ENCODE measurements around the gene QSOX1.

DNA sequence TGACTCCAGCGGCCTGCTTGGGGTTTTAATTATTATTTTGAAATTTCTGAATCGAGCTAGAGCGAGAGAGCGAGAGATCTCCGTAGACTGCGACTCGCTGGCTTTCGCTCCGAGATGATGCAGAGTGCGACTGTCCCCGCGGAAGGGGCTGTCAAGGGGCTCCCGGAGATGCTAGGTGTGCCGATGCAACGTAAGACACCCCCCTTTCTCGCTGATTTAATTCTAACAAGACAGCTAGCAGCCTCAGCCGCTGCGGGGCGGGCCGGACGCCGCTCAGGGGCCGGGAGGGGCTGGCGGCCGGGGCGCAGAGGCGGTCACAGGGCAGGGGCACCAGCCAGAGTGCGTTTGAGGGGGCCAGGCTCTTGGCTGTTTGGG lies 75.7 kb downstream of the QSOX1 start:
- TF ChIP-seq, protein P1, sequence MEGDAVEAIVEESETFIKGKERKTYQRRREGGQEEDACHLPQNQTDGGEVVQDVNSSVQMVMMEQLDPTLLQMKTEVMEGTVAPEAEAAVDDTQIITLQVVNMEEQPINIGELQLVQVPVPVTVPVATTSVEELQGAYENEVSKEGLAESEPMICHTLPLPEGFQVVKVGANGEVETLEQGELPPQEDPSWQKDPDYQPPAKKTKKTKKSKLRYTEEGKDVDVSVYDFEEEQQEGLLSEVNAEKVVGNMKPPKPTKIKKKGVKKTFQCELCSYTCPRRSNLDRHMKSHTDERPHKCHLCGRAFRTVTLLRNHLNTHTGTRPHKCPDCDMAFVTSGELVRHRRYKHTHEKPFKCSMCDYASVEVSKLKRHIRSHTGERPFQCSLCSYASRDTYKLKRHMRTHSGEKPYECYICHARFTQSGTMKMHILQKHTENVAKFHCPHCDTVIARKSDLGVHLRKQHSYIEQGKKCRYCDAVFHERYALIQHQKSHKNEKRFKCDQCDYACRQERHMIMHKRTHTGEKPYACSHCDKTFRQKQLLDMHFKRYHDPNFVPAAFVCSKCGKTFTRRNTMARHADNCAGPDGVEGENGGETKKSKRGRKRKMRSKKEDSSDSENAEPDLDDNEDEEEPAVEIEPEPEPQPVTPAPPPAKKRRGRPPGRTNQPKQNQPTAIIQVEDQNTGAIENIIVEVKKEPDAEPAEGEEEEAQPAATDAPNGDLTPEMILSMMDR (IDR thresholded peaks at IDR 0.05) = no peak
- no peak for TF ChIP-seq POLR2A (IDR thresholded peaks at IDR 0.05)
